ENCODE data around the gene GAREM2.

GAREM2 gene

DNA sequence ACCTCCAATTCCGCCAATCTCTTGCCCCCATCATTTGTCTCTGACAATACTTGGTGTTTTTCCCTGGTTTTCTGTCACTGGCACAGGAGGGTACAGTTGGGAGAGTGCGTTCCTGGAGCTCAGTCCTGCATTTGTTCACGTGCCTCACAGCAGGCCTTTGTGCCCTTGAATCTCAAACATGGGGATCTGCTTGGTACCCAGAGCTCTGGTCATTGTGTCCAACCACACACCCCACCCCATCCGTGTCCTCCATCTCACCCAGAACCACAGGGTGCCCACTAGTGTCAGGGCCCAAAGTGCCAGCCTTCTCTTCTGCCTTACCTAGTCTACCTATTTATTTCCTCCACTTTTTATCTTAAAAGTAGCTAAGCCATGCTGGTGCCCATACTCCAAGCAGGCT lies 16.2 kb downstream of the GAREM2 start:
- DNase-seq, result no peak

DNA sequence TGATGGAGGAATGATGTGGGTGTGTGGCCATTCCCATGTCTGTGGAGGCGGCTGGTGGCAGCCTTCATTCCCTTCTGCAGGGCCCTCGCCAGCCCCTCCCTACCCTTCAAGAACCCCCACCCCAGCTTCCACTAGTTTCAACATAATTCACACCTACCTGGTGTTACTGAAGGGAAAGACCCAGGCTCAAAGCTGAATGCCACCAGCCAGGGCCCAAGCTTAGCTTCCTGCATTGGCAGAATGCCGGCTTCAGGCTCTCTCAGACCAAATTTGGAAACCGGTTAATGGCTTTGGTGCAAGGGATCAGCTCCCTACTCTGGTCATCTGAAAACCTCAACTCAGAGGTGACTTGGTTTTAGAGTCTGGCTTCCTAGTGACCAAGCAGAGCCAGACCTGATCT lies 16.9 kb downstream of the GAREM2 start:
- DNase-seq, result no peak

- no peak for DNase-seq
These were observed 17.5 kb downstream of the GAREM2 start for GRCh38 chr2:26190369-26190768.

- no peak for DNase-seq
These were observed 18.6 kb downstream of the GAREM2 start for GRCh38 chr2:26191316-26192159.

- no peak for DNase-seq
These were observed 20.8 kb downstream of the GAREM2 start for GRCh38 chr2:26193578-26194231.

- no peak for DNase-seq
These were observed 22.4 kb downstream of the GAREM2 start for GRCh38 chr2:26195040-26195984.

DNA sequence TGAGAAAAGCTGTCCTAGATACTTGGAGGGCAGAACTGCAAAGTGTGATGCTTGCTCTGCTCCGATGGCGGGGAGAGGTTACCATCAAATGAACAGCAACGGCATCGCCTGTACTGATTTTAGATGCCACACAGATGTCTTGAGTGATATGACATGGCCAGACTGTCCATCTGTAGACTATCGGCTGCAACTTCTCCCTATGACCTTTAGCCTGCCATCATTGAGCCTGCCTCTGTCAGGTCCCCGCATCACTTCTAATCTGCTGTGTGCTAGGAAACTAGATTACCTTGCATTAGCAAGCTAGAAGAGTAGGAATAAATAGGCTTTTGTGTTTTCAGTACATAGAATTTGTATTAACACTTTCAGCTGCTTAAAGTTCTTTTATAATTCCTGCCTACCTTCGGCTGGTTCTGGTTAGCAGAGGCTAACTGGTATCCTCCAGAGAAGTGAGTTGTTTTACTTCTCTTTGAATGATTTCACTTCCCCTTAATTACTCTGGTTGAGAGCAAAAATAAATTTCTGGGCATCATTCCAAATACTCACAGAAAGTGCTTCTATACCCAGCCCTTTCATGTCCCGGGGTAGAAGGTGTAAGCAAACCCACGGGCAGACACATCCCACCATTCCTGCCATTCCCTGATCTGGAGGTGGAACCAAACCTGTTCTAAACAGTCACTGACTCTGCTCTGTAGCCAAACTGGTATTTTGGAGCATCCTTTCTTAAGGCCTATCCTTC lies 24.0 kb downstream of the GAREM2 start:
- no peak for DNase-seq

DNA sequence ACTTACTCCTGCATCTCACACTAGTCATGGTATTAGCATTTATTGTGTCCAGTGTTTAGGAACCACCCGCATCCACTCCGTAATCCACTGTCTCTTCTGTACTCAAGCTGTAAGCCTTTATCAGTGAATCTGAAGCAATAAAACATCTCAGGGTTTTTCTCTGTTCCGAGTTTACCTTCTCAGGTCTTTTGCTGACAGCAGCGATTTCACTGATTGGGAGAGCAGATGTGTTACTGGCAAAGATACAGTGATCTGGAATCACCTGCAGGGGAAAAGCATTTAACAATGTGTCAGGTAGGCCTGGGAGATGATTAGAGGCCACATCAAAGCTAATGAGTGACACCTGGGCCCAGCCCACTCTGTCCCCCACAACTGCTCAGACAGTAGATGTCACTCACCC lies 24.6 kb downstream of the GAREM2 start:
- no peak for DNase-seq

GRCh38 chr2:26202981-26203490 lies 30.1 kb downstream of the GAREM2 start:
- DNase-seq, result no peak

- DNase-seq, result no peak
These were observed 31.0 kb downstream of the GAREM2 start for GRCh38 chr2:26203906-26204305.

GRCh38 chr2:26212011-26212410 lies 39.1 kb downstream of the GAREM2 start:
- no peak for DNase-seq

DNA sequence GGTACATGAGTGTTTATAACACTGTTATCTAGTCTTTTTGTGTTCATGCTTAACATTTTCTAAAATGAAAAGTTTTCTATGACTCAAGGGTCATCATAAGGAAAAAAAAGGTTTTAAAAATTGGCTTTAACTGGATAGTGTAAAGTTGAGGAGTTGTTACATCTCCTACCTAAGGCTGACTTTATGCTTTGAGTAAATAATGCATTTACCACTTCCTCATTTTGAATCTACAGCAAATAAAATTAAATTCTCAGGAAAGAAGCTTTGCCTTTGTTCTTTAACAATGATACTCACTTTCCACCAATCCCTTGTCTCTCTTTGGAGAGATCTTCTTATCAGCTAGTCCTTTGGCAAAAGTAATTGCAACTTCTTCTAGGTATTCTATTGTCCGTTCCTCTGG lies 41.9 kb downstream of the GAREM2 start:
- no peak for DNase-seq

GRCh38 chr2:26215833-26216232 lies 42.9 kb downstream of the GAREM2 start:
- no peak for DNase-seq

GRCh38 chr2:26216587-26216986 lies 43.7 kb downstream of the GAREM2 start:
- no peak for DNase-seq

DNA sequence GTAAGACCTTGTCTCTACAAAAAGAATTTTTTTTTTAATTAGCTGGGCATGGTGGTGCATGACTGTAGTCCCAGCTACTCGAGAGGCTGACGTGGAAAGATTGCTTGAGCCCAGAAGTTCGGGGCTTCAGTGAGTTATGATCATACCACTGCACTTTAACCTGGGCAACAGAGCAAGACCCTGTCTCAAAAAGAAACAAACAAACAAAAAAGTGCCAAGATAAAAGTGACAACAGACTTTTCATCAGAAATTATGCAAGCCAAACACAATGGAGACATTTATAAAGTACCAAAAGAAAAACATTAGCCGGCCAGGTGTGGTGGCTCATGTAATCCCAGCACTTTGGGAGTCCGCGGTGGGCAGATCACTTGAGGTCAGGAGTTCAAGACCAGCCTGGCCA lies 44.8 kb downstream of the GAREM2 start:
- DNase-seq, result no peak

GRCh38 chr2:26223018-26223417 lies 50.1 kb downstream of the GAREM2 start:
- DNase-seq, result no peak

DNA sequence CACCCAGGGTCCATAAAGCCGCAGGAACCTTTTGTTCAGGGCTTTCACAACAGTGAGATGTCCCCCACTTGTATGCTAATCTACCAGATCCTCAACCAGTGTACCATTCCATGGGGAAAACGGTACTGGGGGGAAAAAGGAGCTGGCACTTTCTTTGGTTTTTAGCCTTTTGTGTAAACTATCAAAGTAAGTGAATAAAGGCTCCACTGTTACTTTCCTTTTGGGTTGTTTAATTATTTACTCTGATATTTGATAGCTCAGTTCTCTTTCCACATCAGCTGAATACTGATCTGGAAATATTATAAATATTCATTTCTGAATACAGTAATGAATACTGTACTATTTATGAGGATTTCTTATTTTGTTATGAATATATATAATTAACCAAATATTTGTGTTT lies 51.2 kb downstream of the GAREM2 start:
- DNase-seq, result no peak

- DNase-seq, result no peak
These were observed 56.7 kb downstream of the GAREM2 start for GRCh38 chr2:26229595-26229994.

- no peak for DNase-seq
These were observed 57.9 kb downstream of the GAREM2 start for GRCh38 chr2:26230806-26231205.

GRCh38 chr2:26235089-26235488 lies 62.2 kb downstream of the GAREM2 start:
- DNase-seq, result no peak

DNA sequence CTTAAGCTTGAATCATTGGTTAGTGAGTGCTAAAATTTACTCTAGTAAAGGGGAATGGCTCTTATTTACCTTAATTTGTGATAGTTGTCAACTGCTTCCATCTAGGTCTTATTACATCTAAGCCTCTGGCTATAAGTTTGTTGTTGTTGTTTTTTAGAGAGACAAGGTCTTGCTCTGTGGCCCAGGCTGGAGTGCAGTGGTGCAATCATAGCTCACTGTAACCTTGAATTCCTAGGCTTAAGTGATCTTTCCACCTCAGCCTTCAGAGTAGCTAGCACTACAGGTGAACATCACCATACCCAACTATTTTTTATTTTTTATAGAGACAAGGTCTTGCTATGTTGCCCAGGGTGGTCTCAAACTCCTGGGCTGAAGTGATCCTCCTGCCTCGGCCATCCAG lies 65.0 kb downstream of the GAREM2 start:
- no peak for DNase-seq

DNA sequence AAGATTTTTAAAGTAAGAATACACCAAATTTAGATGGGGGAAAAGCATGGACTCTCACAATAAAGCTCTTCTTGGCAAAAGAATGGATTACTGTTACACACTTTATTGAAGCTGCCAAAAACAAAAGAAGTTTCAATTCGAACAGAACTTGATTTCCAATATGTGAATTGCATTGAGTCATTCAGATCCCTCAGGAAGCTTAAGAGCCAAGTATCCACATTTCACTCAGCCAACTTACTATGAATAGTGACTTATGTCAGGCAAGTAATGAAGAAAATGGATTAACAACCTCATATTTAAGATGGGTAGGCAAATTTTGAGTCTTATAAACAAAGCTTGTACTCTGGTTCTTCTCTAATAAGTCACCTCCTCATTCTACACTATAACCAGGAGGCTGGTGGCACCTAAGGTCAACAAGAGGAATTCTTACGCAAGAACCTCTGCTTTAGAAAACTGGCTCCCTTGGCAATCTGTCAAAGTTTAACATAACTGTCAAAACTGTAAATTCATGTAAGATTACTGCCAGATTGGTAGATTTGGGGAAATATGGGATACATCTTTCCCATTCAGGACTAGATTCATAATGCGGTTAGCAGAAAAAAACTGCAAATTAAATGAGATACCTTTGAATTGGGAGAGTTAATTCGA lies 65.5 kb downstream of the GAREM2 start:
- peak; percentile 67 to 78 for DNase-seq

Measured in AML-193 (cell line).